Hepatocyte (in vitro differentiated cells): ENCODE measurements around the gene CFAP69. TPM values are rescaled to one million over a fixed set of nuclear protein-coding genes. Genes with fewer than 3 reads are reported as not detected.

Experiments
- DNase-seq: peaks from one replicate; pipeline ENCODE4 v3.0.0-alpha.2; 2016; ENCODE audit warnings: low spot score
- H2AFZ ChIP-seq: fragments of 200-600 bp; sonication (generic); 2 replicates; pipeline ENCODE4 v1.6.0; 2016; ENCODE audit warnings: antibody characterized with exemption, mild to moderate bottlenecking
- H3K27ac ChIP-seq: fragments of 200-600 bp; sonication (generic); 2 replicates; pipeline ENCODE4 v1.5.1; 2016; ENCODE audit warnings: mild to moderate bottlenecking
- H3K27me3 ChIP-seq: fragments of 200-600 bp; sonication (generic); 2 replicates; pipeline ENCODE4 v1.6.1; 2016
- H3K36me3 ChIP-seq: fragments of 200-600 bp; sonication (generic); replicated peaks from 2 replicates; pipeline ENCODE4 v1.5.1; 2016; ENCODE audit warnings: low read depth; ENCODE audit not compliant: insufficient read depth
- H3K4me1 ChIP-seq: fragments of 200-600 bp; sonication (generic); 2 replicates; pipeline ENCODE4 v1.5.1; 2016; ENCODE audit warnings: mild to moderate bottlenecking, moderate library complexity; ENCODE audit not compliant: insufficient read depth
- H3K4me2 ChIP-seq: fragments of 200-600 bp; sonication (generic); 2 replicates; pipeline ENCODE4 v1.6.0; 2016
- H3K4me3 ChIP-seq: fragments of 200-600 bp; sonication (generic); 2 replicates; pipeline ENCODE4 v1.5.1; 2016; ENCODE audit warnings: mild to moderate bottlenecking
- H3K79me2 ChIP-seq: fragments of 200-600 bp; sonication (generic); 2 replicates; pipeline ENCODE4 v1.6.0; 2017; ENCODE audit warnings: mild to moderate bottlenecking
- H3K9me2 ChIP-seq: fragments of 200-600 bp; sonication (generic); replicated peaks from 2 replicates; pipeline ENCODE4 v1.6.0; 2017; ENCODE audit warnings: mild to moderate bottlenecking; ENCODE audit not compliant: insufficient read depth
- H3K9me3 ChIP-seq: fragments of 200-600 bp; sonication (generic); 2 replicates; pipeline ENCODE4 v1.5.1; 2016; ENCODE audit warnings: low read depth, mild to moderate bottlenecking
- H4K20me1 ChIP-seq: fragments of 200-600 bp; sonication (generic); 2 replicates; pipeline ENCODE4 v1.6.0; 2016; ENCODE audit warnings: mild to moderate bottlenecking; ENCODE audit not compliant: insufficient read depth, poor library complexity, severe bottlenecking
- EZH2 ChIP-seq: fragments of 200-600 bp; sonication (generic); IDR thresholded peaks from 2 replicates; pipeline ENCODE4 v1.6.1; 2016; ENCODE audit warnings: antibody characterized with exemption, mild to moderate bottlenecking, borderline replicate concordance
- EZH2phosphoT487 ChIP-seq: fragments of 200-600 bp; sonication (generic); IDR thresholded peaks from one replicate; pipeline ENCODE4 v1.6.1; 2018; ENCODE audit warnings: antibody characterized with exemption, mild to moderate bottlenecking, low read depth, moderate library complexity; ENCODE audit not compliant: unreplicated experiment, severe bottlenecking
- WGBS: methylation state at CpG from one replicate; pipeline ENCODE4 v1.1.6; 2016; ENCODE audit warnings: low lambda C conversion rate; ENCODE audit errors: missing lambda C conversion rate; 5-methylcytosine and 5-hydroxymethylcytosine counted together
- polyA plus RNA-seq: library from polyadenylated mRNA; unstranded; fragments of >200 nt; fragmentation: Nextera tagmentation; extraction: Ambion mirVana; gene quantifications from 2 replicates; pipeline ENCODE4 v1.2.1, GENCODE V29; 2016
- total RNA-seq: library from RNA; depleted of rRNA; stranded (reverse); fragments of >200 nt; gene quantifications from 2 replicates; pipeline ENCODE4 v1.2.3, GENCODE V29; 2014
- TF ChIP-seq, protein P1 (sequence below): fragments of 200-600 bp; sonication (generic); IDR thresholded peaks from 2 replicates; pipeline ENCODE4 v1.5.1; 2016; ENCODE audit warnings: antibody characterized with exemption, mild to moderate bottlenecking; ENCODE audit not compliant: poor library complexity

Gene CFAP69
- total and polyA plus RNA-seq, 2 experiments from 2014 or later, result 1.6 to 4.3 TPM

DNA sequence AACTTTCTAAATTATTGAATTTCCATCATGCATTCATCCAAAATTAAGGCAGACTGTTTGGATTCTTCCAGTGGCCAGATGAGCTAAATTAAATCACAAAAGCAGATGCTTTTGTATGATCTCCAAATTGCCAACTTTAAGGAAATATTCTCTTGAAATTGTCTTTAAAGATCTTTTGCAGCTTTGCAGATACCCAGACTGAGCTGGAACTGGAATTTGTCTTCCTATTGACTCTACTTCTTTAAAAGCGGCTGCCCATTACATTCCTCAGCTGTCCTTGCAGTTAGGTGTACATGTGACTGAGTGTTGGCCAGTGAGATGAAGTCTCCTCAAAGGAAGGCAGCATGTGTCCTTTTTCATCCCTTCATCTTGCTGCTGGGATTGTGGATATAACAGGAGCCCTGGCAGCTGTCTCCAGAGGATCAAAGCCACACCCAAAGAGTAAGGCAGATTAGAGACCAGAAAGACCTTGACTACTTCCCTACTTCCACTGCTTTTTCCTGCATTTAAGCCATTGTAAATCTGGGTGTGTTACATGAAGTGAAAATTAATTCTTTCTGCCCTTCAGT is 8.2 kb upstream of the CFAP69 start:
- DNase-seq, result no peak
- no peaks in the 10 kb centered on the region for H3K9me2 ChIP-seq
- H3K27me3 ChIP-seq, result no peaks in the 10 kb centered on the region
- H3K27ac ChIP-seq, result no peak overlapping the region
- H3K79me2 ChIP-seq, result no peaks in the 10 kb centered on the region
- H3K4me2 ChIP-seq, result no peak overlapping the region
- H2AFZ ChIP-seq, result no peak overlapping the region
- no peaks in the 10 kb centered on the region for H3K36me3 ChIP-seq
- H4K20me1 ChIP-seq, result no peaks in the 10 kb centered on the region
- no peaks in the 10 kb centered on the region for H3K4me1 ChIP-seq
- no peak overlapping the region for H3K4me3 ChIP-seq
- no peak for TF ChIP-seq EZH2phosphoT487
- no peak for TF ChIP-seq EZH2
- TF ChIP-seq, protein P1, sequence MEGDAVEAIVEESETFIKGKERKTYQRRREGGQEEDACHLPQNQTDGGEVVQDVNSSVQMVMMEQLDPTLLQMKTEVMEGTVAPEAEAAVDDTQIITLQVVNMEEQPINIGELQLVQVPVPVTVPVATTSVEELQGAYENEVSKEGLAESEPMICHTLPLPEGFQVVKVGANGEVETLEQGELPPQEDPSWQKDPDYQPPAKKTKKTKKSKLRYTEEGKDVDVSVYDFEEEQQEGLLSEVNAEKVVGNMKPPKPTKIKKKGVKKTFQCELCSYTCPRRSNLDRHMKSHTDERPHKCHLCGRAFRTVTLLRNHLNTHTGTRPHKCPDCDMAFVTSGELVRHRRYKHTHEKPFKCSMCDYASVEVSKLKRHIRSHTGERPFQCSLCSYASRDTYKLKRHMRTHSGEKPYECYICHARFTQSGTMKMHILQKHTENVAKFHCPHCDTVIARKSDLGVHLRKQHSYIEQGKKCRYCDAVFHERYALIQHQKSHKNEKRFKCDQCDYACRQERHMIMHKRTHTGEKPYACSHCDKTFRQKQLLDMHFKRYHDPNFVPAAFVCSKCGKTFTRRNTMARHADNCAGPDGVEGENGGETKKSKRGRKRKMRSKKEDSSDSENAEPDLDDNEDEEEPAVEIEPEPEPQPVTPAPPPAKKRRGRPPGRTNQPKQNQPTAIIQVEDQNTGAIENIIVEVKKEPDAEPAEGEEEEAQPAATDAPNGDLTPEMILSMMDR, result no peak
- WGBS, result 85% methylated on average over 1 of the region's 1 CpG
- H3K9me3 ChIP-seq, result no peaks in the 10 kb centered on the region

DNA sequence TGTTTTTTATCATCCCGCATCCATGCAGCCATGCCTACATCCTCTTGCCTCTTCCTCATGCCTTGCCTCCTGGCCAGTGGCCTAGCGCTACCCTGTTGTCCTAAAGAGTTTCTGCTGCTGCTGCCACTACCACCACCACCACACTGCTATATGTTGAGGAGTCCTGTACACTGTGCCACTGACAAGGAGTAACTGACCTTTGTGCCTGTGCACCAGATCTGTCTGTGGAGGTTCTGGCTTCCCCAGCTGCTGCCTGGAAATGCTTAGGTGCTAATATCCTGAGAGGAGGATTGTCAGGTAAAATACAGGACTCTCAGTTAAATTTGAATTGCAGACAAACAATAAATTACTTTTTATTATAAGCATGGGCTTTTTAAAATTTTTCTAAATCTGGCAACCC is 7.0 kb upstream of the CFAP69 start:
- Histone ChIP-seq H3K4me3 (no peak overlapping the region), H3K9me2 (no peaks in the 10 kb centered on the region), H3K79me2 (no peaks in the 10 kb centered on the region), H3K4me1 (no peaks in the 10 kb centered on the region), H3K36me3 (no peaks in the 10 kb centered on the region), H3K27me3 (no peaks in the 10 kb centered on the region), H3K9me3 (no peaks in the 10 kb centered on the region), H3K4me2 (no peak overlapping the region), H4K20me1 (no peaks in the 10 kb centered on the region), H3K27ac (no peak overlapping the region), H2AFZ (no peak overlapping the region)
- TF ChIP-seq, protein P1, result no peak
- TF ChIP-seq EZH2phosphoT487 (no peak), EZH2 (no peak)
- DNase-seq, result no peak
- WGBS, result 100% methylated on average over 2 of the region's 2 CpGs

DNA sequence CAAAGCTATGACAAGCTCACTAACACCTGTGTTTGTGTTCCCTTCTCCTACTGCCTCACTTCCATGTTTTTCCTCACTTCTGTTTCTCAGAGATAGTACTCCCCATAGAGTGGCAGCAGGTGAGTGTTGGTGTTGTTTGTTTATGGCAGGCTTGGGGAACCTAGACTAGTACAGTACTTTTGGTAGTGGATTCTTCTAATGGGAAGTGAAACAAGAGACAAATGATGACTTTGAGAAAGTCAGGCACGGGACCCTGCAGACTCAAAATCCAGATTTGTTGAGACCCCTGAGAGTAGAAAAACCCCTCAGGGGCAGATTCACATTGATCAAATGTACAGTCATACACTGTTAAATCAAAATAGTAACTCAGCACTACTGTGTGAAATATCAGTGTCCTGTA is 6.4 kb upstream of the CFAP69 start:
- Histone ChIP-seq H3K9me3 (no peaks in the 10 kb centered on the region), H3K27ac (no peak overlapping the region), H3K79me2 (no peaks in the 10 kb centered on the region), H3K4me1 (no peaks in the 10 kb centered on the region), H3K36me3 (no peaks in the 10 kb centered on the region), H3K4me2 (no peak overlapping the region), H3K27me3 (no peaks in the 10 kb centered on the region), H3K4me3 (no peak overlapping the region), H2AFZ (no peak overlapping the region), H4K20me1 (no peaks in the 10 kb centered on the region), H3K9me2 (no peaks in the 10 kb centered on the region)
- 83% methylated on average over 1 of the region's 1 CpG for WGBS
- TF ChIP-seq, protein P1, result no peak
- TF ChIP-seq EZH2phosphoT487, result no peak
- TF ChIP-seq EZH2, result no peak
- DNase-seq, result no peak

DNA sequence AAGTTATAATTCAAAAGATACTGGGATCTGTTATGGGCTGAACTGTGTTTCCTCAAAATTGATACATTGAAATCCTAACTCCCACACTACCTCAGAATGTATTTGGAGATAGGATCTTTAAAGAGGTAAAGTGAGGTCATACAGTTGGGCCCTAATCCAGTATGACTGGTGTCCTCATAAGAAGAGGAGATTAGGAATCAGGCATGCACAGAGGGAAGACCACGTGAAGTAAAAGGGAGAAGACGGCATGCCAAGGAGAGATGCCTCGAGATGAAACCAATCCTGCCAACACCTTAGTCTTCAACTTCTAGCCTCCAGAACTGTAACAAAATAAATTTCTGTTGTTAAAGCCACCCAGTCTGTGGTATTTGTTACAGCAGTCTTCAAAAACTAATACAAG is 5.9 kb upstream of the CFAP69 start:
- 91% methylated on average over 3 of the region's 3 CpGs for WGBS

More for the DNA sequence above, 5.9 kb upstream of the CFAP69 start:
- Histone ChIP-seq H3K27ac (no peak overlapping the region), H3K79me2 (no peaks in the 10 kb centered on the region), H3K27me3 (no peaks in the 10 kb centered on the region), H3K4me2 (no peak overlapping the region), H2AFZ (no peak overlapping the region), H3K9me3 (no peaks in the 10 kb centered on the region), H3K9me2 (no peaks in the 10 kb centered on the region), H3K4me1 (no peaks in the 10 kb centered on the region), H4K20me1 (no peaks in the 10 kb centered on the region), H3K4me3 (no peak overlapping the region), H3K36me3 (no peaks in the 10 kb centered on the region)
- TF ChIP-seq EZH2, result no peak
- TF ChIP-seq, protein P1, result no peak
- TF ChIP-seq EZH2phosphoT487, result no peak
- no peak for DNase-seq
